HG03342 (cell line): ENCODE measurements around the gene PPM1F.
A peak's percentile ranks its signal among the peaks of the same experiment; 100 is the strongest.

ENCODE experiments used
- ATAC-seq: cut with Tn5 transposase; IDR thresholded peaks from one replicate; pipeline ENCODE4 v1.9.1; 2021; ENCODE audit warnings: mild to moderate bottlenecking, moderate library complexity; ENCODE audit not compliant: unreplicated experiment

PPM1F gene

GRCh38 chr22:21952586-21953571, at the start of gene PPM1F:
Gene PPM1F, minus strand, starts transcription at chr22:21952848. Its CDS starts 6,800 bp downstream, at chr22:21946048.
- peak; percentile 62 for ATAC-seq

DNA sequence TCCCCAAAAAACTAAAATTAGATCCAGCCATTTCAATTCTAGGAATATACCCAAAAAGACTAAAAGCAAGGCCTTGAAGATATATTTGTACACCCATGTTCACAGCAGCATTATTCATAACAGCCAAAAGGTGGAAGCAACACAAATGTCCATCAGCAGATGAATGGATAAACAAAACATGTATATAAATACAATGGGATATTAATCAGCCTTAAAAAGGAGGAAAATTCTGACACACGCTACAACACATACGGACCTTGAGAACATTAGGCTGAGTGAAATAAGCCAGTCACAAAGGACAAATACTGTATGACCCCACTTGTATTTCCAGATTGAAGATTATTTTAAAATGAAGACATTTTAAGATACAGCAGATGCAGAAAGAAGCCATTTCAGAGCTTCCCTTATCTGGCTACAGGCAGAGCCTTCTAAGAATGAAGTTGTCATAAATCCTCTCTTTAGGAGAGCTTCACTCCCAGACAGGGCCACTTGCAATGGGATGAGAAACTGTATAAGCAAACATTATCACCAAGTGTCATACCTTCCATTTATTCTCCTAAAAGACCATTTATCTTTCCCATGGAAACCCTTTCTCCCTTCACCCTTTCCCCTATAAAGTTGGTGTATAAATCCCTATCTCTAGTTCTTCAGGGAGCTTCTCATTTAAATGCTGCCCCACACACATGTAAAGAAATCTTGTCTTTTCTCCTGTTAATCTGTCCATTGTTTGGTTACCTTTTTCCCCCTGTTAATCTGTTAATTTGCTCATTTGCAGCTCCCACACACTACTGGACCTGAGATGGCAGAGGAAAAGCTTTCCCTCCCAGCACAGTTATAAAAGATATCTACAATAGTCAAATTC, 49.2 kb upstream of the PPM1F start:
- ATAC-seq = no peak

DNA sequence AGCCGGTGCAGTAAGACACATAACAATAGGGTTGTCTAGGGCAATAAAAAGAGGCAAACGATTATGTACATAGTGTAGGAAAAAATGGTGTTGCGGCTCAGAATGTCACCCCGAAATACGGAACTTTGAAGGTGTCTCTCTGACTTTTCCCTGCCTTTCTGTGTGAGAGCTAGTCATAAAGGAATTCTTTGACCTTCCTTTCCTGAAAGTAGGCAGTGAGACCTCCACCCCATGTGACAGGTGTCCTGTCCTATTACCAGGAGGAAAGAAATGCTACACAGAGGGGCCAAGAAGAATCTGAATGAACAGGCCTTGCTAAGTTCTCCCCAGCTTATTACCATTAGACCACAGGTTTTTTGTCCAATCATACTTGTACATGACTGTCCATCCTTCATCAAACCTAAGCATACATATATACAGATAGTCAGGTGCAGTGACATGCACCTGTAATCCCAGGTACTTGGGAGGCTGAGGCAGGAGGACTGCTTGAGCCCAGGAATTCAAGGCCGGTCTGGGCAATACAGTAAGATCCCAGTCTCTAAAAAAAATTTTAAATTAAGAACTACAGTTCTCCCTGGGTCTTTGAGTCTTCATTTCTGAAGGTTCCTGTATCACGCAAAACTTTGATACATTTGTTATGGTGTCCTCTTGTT, 46.1 kb upstream of the PPM1F start:
- no peak for ATAC-seq

- ATAC-seq = no peak
These were observed 43.6 kb upstream of the PPM1F start for GRCh38 chr22:21996175-21996720.

GRCh38 chr22:21995660-21996059, 43.0 kb upstream of the PPM1F start:
- ATAC-seq = no peak

- no peak for ATAC-seq
These were observed 42.3 kb upstream of the PPM1F start for GRCh38 chr22:21994881-21995444.

DNA sequence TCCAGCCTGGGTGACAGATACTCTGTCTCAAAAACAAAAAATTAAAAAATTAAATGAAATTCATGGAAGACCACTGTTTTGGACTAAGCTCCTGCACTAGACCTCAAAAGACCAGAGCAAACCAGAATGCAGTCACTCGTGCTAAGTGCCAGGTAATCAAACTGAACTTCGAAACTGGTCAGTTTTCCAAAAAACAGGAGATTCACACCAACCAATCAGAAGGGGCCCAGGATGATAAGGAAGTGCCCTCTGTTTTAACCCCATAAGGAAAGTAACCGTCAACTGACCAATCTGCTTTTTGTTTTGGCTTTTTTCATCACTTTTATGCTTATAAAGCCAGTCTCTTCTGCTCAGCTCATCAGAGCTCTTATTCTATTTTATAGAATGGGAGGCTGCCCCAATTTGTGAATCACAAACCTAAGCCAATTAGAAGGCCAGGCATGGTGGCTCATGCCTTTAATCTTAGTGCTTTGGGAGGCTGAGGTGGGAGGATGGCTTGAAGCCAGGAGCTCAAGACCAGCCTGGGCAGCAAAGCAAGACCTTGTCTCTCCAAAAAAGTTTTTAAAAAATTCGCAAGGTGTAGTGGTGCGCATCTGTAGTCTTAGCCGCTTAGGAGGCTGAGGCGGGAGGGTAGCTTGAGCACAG, 40.1 kb upstream of the PPM1F start:
- no peak for ATAC-seq

- ATAC-seq = no peak
These were observed 39.1 kb upstream of the PPM1F start for GRCh38 chr22:21991774-21992173.

GRCh38 chr22:21991304-21991596, 38.6 kb upstream of the PPM1F start:
- no peak for ATAC-seq

GRCh38 chr22:21990445-21991303, 38.0 kb upstream of the PPM1F start:
- ATAC-seq = no peak

DNA sequence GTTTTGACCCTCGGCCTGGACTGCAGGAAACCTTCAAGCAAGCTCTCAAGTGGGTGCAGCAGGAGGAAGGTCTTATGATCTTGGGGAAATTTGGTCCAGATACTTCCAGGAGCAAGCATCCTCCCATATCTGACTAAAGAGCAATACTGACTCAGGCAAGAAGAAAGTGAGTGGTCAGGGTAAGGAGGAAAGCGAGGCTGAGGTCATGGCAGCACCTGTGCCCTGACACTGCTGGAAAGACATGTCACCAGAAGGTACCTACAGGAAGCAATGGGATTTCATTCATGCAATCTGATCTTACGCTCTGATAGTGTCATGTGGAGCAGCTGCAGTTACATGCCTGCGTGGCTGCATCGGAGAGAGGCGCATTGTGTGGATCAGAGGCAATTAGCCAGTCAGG, 36.4 kb upstream of the PPM1F start:
- no peak for ATAC-seq

GRCh38 chr22:21985214-21985613, 32.6 kb upstream of the PPM1F start:
- ATAC-seq = no peak

- ATAC-seq = no peak
These were observed 32.1 kb upstream of the PPM1F start for GRCh38 chr22:21984793-21985192.

GRCh38 chr22:21982338-21982965, 29.8 kb upstream of the PPM1F start, which contains the start of gene TOP3B:
Gene TOP3B, minus strand, starts transcription at chr22:21982787. Its CDS starts 7,078 bp downstream, at chr22:21975709.
- peak; percentile 66 for ATAC-seq

GRCh38 chr22:21981874-21982273, 29.2 kb upstream of the PPM1F start:
- ATAC-seq = no peak

GRCh38 chr22:21980547-21980946, 27.9 kb upstream of the PPM1F start:
- no peak for ATAC-seq

- no peak for ATAC-seq
These were observed 26.1 kb upstream of the PPM1F start for GRCh38 chr22:21978564-21979386.

GRCh38 chr22:21977814-21978213, 25.2 kb upstream of the PPM1F start:
- no peak for ATAC-seq
